Common myeloid progenitor, CD34-positive (primary cell): Measurements from ENCODE around the gene FRMD6.

Source experiments
- CTCF ChIA-PET: fragments of 350-600 bp; sonication (Branson Sonifier 250); formaldehyde crosslinking; loops from one replicate; lab custom pipeline; 2021; ENCODE audit warnings: antibody characterized with exemption; lab: Charles Lee
- POLR2A ChIA-PET: fragments of 350-600 bp; sonication (Branson Sonifier 250); formaldehyde crosslinking; loops from one replicate; lab custom pipeline; 2021; ENCODE audit warnings: antibody characterized with exemption; lab: Charles Lee
- DNase-seq, 3 donors: peaks; one replicate each; pipeline versions ENCODE4 v3.0.0 to v3.0.0-alpha.2; 2013
- H3K27ac ChIP-seq, 2 experiments: 1 replicate in 1 of 2; 2 replicates in 1 of 2; pipeline ENCODE4 v1.7.0; 2013; ENCODE audit warnings: inconsistent platforms in 2 of 2, low read length in 2 of 2, mild to moderate bottlenecking in 2 of 2, low read depth in 1 of 2, moderate library complexity in 1 of 2; ENCODE audit not compliant: severe bottlenecking in 2 of 2, insufficient read depth in 1 of 2, poor library complexity in 1 of 2
- H3K27me3 ChIP-seq, 5 experiments: replicated peaks in 2 of 5; 1 replicate in 3 of 5; 2 replicates in 2 of 5; pipeline versions ENCODE4 v1.6.1 to v1.7.0; 2013; ENCODE audit warnings: low read length in 4 of 5, mild to moderate bottlenecking in 2 of 5, moderate library complexity in 2 of 5, inconsistent platforms in 1 of 5; ENCODE audit not compliant: insufficient read depth in 5 of 5, control insufficient read depth in 4 of 5
- H3K36me3 ChIP-seq, 4 experiments: 1 replicate in 2 of 4; 2 replicates in 2 of 4; pipeline versions ENCODE4 v1.6.1 to v1.7.0; 2013; ENCODE audit warnings: low read length in 3 of 4, control low read depth in 1 of 4, mild to moderate bottlenecking in 1 of 4; ENCODE audit not compliant: control insufficient read depth in 4 of 4, insufficient read depth in 4 of 4
- H3K4me1 ChIP-seq, 4 experiments: 1 replicate in 3 of 4; 2 replicates in 1 of 4; pipeline versions ENCODE4 v1.6.1 to v1.7.1; 2013; ENCODE audit warnings: low read length in 3 of 4, mild to moderate bottlenecking in 3 of 4, control low read depth in 1 of 4, inconsistent platforms in 1 of 4, moderate library complexity in 1 of 4; ENCODE audit not compliant: control insufficient read depth in 4 of 4, insufficient read depth in 4 of 4; ENCODE audit errors: control extremely low read depth in 1 of 4
- H3K4me3 ChIP-seq, 7 experiments: 1 replicate in 4 of 7; 2 replicates in 3 of 7; pipeline versions ENCODE4 v1.5.1 to v1.7.0; 2013; ENCODE audit warnings: mild to moderate bottlenecking in 7 of 7, low read length in 6 of 7, moderate library complexity in 6 of 7, inconsistent platforms in 2 of 7, low read depth in 2 of 7, control low read depth in 1 of 7; ENCODE audit not compliant: insufficient read depth in 4 of 7, control insufficient read depth in 1 of 7; ENCODE audit errors: extremely low read depth in 1 of 7
- H3K9me3 ChIP-seq, 5 experiments: 1 replicate in 4 of 5; 2 replicates in 1 of 5; pipeline versions ENCODE4 v1.6.1 to v1.7.1; 2013; ENCODE audit warnings: low read length in 4 of 5, mild to moderate bottlenecking in 2 of 5, inconsistent platforms in 1 of 5, low read depth in 1 of 5, moderate library complexity in 1 of 5; ENCODE audit not compliant: control insufficient read depth in 4 of 5, insufficient read depth in 2 of 5; ENCODE audit errors: control extremely low read depth in 1 of 5
- WGBS: methylation state at CpG from one replicate; pipeline ENCODE4 v1.1.5; 2013; ENCODE audit not compliant: insufficient coverage; 5-methylcytosine and 5-hydroxymethylcytosine counted together

FRMD6 gene

DNA sequence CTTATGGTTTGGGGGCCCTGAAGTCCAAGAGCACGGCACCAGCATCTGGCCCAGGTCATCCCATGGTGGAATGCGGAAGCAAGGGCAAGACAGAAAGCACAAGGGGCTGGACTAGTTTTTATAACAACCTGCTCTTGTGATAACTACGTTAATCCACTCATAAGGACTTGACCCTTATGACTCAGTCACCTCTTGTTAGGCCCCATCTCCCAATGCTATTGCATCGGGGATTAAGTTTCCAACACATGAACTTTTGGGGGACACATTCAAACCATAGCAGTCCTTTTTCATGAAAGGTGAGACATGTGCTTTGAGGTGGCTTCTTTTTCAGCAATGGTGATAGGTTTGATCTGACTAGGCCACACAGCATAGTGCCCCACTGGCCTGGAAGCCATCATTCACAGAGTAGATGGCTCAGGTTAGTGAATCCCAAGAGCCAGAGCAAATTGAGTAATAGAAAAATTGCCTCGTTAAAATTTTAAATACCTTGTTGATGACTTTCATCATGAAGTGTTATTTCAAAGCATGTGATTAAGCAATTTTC lies 12.1 kb downstream of the FRMD6 start:
- peaks cover 0 to 2% (median 0%) of the 10 kb centered on the region in 5 experiments for H3K9me3 ChIP-seq
- no peak for DNase-seq
- H3K27ac ChIP-seq, result no peak overlapping the region
- no peaks in the 10 kb centered on the region for H3K27me3 ChIP-seq
- ChIA-PET CTCF (interaction anchor here (0.9 to 1.3 kb wide), 2 partner anchors 11 kb away, joined by 4 to 8 read pairs; partner anchors contain the start of gene FRMD6), POLR2A (no interaction called here)
- no peaks in the 10 kb centered on the region for H3K4me1 ChIP-seq
- no peaks in the 10 kb centered on the region for H3K36me3 ChIP-seq
- WGBS, result 100% methylated on average over 4 of the region's 5 CpGs
- H3K4me3 ChIP-seq, result no peak overlapping the region

DNA sequence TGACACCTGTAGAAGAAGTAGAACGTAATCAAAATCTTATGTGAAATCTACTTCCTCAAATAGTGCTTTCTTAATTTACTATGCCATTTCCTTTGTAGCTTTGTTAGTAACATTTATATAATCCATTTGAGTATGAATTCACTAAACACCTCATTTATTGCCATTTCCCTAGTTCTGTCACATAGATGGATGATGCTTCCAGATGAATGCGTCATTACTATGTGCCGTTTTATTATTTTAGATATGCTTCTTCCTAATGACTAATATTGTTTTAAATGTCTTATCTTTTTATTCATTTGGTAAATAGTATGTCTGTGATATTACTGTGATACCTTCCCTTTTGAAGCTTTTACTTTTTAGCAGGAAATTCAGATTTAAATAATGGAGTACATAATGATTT lies 14.4 kb downstream of the FRMD6 start:
- no peak overlapping the region for H3K27ac ChIP-seq

DNA sequence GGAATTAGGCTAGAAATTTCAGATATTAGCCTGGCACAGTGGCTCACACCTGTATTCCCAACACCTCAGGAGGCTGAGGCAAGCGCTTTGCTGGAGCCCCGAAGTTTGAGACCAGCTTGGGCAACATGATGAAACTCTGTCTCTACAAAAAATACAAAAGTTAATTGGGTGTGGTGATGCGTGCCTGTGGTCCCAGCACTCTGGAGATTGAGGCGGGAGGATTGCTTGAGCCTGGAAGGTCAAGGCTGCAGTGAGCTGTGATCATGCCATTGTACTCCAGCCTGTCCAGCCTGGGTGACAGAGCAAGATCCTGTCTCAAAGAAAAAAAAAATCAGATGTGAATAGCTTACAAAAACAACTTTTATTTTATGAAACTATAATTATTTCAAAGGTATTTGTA lies 15.1 kb downstream of the FRMD6 start:
- Histone ChIP-seq H3K36me3 (peaks cover 0 to 3% (median 0%) of the 10 kb centered on the region in 4 experiments), H3K9me3 (peaks cover 0 to 2% (median under 1%) of the 10 kb centered on the region in 5 experiments), H3K27ac (no peak overlapping the region), H3K27me3 (no peaks in the 10 kb centered on the region), H3K4me3 (no peak overlapping the region), H3K4me1 (no peaks in the 10 kb centered on the region)
- ChIA-PET CTCF (interaction anchor here (1.2 to 1.8 kb wide), 2 partner anchors 8 to 14 kb away, joined by 3 to 7 read pairs; partner anchors contain the start of gene FRMD6), POLR2A (no interaction called here)
- 90% methylated on average over 4 of the region's 4 CpGs for WGBS
- no peak for DNase-seq

More for the DNA sequence above, 14.4 kb downstream of the FRMD6 start:
- Histone ChIP-seq H3K4me1 (no peaks in the 10 kb centered on the region), H3K4me3 (no peak overlapping the region), H3K36me3 (no peaks in the 10 kb centered on the region), H3K9me3 (peaks cover 0 to 2% (median 0%) of the 10 kb centered on the region in 5 experiments), H3K27me3 (no peaks in the 10 kb centered on the region)
- POLR2A ChIA-PET, result no interaction called here
- CTCF ChIA-PET, result interaction anchor here (1.8 kb wide), 1 partner anchor 14 kb away, joined by 7 read pairs; the partner anchor contains the start of gene FRMD6
- DNase-seq, result no peak
- no CpG with 5 or more reads among the region's 3 CpGs for WGBS

DNA sequence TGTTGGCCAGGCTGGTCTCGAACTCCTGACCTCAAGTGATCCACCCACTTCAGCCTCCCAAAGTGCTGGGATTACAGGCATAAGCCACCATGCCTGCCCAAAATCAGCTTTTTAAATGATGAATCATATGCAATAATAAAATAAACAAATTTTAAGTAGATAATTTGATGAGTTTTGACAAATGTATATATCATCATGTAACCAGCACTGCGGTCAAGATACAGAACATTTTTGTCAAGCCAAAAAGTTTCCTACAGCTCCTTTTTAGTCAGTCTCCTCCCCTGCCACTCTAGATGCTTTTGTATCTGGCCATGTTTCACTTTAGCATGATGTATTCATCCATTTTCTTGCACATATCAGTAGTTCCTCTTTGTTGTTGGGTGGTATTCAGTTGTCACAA lies 17.2 kb downstream of the FRMD6 start:
- H3K27me3 ChIP-seq, result no peaks in the 10 kb centered on the region
- no peak for DNase-seq
- WGBS, result no CpG with 5 or more reads among the region's 2 CpGs
- peaks cover 0 to 4% (median 3%) of the 10 kb centered on the region in 5 experiments for H3K9me3 ChIP-seq
- H3K4me1 ChIP-seq, result no peaks in the 10 kb centered on the region
- ChIA-PET POLR2A (no interaction called here), CTCF (no interaction called here)
- H3K36me3 ChIP-seq, result peaks cover 0 to 3% (median 1%) of the 10 kb centered on the region in 4 experiments
- no peak overlapping the region for H3K4me3 ChIP-seq
- H3K27ac ChIP-seq, result no peak overlapping the region

DNA sequence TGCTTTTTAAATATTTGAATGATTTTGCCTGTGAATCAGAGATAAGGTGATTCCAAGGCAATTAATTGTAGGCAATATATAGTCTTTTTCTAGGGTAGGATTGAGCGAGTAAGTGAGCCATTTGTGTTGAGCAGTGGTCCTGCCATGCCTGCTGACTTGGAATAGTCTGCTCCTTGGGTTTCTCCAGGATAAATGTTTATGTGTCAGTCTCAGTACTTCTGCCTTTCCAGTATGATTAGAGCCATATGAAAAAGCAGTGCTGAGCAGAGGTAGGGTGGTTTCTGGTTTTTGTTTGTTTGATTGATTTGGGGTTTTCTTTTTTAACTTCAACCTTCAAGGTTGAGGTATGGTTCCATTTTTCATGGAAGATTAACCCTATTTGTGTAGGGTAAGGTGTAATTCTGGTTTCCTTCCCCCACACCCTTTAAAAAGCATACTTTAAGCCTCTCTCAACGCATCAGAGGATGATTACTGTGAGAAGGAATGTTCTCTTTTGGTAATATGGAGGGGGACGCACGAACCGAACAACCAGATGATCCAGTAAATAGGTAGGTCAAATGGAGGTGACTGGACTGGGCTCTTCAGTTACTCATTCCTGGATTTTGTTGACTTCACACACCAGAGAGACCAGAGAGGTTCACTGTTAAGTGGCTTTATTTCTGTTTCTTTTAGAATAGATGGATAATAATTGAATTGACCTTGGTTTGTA lies 22.7 kb downstream of the FRMD6 start:
- ChIA-PET CTCF (no interaction called here), POLR2A (no interaction called here)
- Histone ChIP-seq H3K4me3 (no peak overlapping the region), H3K36me3 (peaks cover 0 to 3% (median 1%) of the 10 kb centered on the region in 4 experiments), H3K9me3 (peaks cover 0 to 4% (median 3%) of the 10 kb centered on the region in 5 experiments), H3K27me3 (no peaks in the 10 kb centered on the region), H3K27ac (no peak overlapping the region), H3K4me1 (no peaks in the 10 kb centered on the region)
- DNase-seq, result no peak
- WGBS, result 95% methylated on average over 4 of the region's 5 CpGs

DNA sequence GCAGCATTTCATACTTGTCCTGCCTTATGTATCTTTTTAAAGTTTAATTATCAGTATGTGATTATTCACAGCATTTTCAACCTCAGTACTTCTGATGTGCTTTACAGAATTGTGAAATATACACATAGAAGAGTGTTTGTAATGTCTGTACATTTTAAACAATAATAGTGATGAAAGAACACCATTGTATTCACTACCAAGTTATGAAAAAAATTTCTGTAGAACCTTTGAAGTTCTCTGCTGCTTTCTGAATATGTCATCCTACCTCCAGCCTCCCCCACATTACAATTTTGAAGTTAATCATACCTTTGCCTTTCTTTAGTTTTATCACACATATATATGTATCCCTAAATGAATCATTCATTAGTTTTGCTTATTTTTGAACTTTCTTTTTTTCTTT lies 24.8 kb downstream of the FRMD6 start:
- Histone ChIP-seq H3K27me3 (no peaks in the 10 kb centered on the region), H3K27ac (no peak overlapping the region), H3K4me3 (no peak overlapping the region), H3K36me3 (peaks cover 0 to 2% (median 1%) of the 10 kb centered on the region in 4 experiments), H3K4me1 (no peaks in the 10 kb centered on the region), H3K9me3 (peaks cover 0 to 4% (median 3%) of the 10 kb centered on the region in 5 experiments)
- ChIA-PET CTCF (no interaction called here), POLR2A (no interaction called here)
- DNase-seq, result no peak

DNA sequence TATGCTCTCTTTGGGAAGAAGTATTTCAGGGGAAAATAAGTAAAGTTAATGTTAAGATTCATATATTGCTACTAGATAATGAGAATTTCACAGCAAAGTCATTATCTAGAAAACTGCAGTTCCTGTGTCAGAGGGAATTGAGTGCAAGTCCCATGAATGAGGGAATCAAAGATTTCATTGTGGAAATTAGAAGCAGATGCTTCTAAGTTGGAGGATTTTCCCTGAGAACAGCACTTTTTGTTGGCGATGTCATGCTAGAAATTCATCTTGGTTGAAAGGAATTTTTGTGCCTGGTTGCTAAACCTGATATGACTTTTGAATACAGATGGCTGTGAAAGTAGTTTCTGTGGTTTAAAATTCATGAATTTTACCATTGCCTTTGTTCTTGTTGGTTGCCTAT lies 25.6 kb downstream of the FRMD6 start:
- Histone ChIP-seq H3K27ac (no peak overlapping the region), H3K4me3 (no peak overlapping the region), H3K9me3 (peaks cover 0 to 4% (median 0%) of the 10 kb centered on the region in 5 experiments), H3K27me3 (no peaks in the 10 kb centered on the region), H3K4me1 (no peaks in the 10 kb centered on the region), H3K36me3 (peaks cover 0 to 2% (median 0%) of the 10 kb centered on the region in 4 experiments)
- DNase-seq, result no peak
- ChIA-PET POLR2A (no interaction called here), CTCF (interaction anchor here (0.6 kb wide), 1 partner anchor 37 kb away, joined by 3 read pairs; no protein-coding TSS in a partner anchor)
- 100% methylated on average over 1 of the region's 1 CpG for WGBS
